IMR-90 (cell line): ENCODE results near the gene ELP4. TPM values are rescaled to one million over a fixed set of nuclear protein-coding genes. Genes with fewer than 3 reads are reported as not detected.

Experiments
- ATAC-seq: fragments of 200-7000 bp; cut with Tn5 transposase; 2 replicates; pipeline ENCODE4 v1.9.1; 2020; ENCODE audit warnings: low read depth, mild to moderate bottlenecking, moderate library complexity
- BruUV-seq: library from RNA; stranded (reverse); fragments of 400-500 nt; replicated peaks from 2 replicates; lab custom pipeline; 2021; lab: Mats Ljungman, UMichigan
- CTCF ChIA-PET: fragments of 300-600 bp; formaldehyde crosslinking; extraction: SDS; loops from one replicate; lab custom pipeline; 2021; ENCODE audit warnings: antibody characterized with exemption; lab: Yijun Ruan, JAX
- POLR2A ChIA-PET: fragments of 300-600 bp; sonication (Branson Sonifier 250); formaldehyde crosslinking; loops from one replicate; lab custom pipeline; 2022; ENCODE audit warnings: antibody characterized with exemption; ENCODE audit not compliant: unreplicated experiment; lab: Charles Lee
- DNase-seq: peaks from one replicate; pipeline ENCODE4 v3.0.0; 2013
- H2AFZ ChIP-seq: replicated peaks from 2 replicates; pipeline ENCODE3; 2013; ENCODE audit warnings: low read length, mild to moderate bottlenecking; ENCODE audit not compliant: poor library complexity
- H2AK5ac ChIP-seq: 2 replicates; pipeline ENCODE4 v1.6.1; 2013; ENCODE audit warnings: low read depth, low read length, inconsistent platforms
- H2AK9ac ChIP-seq: replicated peaks from 2 replicates; pipeline ENCODE3; 2013; ENCODE audit warnings: mild to moderate bottlenecking, low read depth, low read length, moderate library complexity; ENCODE audit not compliant: poor library complexity
- H2BK120ac ChIP-seq: 2 replicates; pipeline ENCODE4 v1.6.1; 2013; ENCODE audit warnings: low read depth, low read length, inconsistent platforms
- H2BK15ac ChIP-seq: 3 replicates; pipeline ENCODE4 v1.6.1; 2013; ENCODE audit warnings: low read depth, low read length, inconsistent platforms
- H2BK20ac ChIP-seq: 2 replicates; pipeline ENCODE4 v1.6.1; 2013; ENCODE audit warnings: low read depth, mild to moderate bottlenecking, inconsistent platforms, low read length, moderate library complexity
- H2BK5ac ChIP-seq: 2 replicates; pipeline ENCODE4 v1.6.1; 2013; ENCODE audit warnings: mild to moderate bottlenecking, low read depth, low read length, inconsistent platforms; ENCODE audit not compliant: poor library complexity, severe bottlenecking
- H3K14ac ChIP-seq: replicated peaks from 2 replicates; pipeline ENCODE4 v1.6.1; 2013; ENCODE audit warnings: low read depth, low read length, inconsistent platforms
- H3K18ac ChIP-seq: 2 replicates; pipeline ENCODE4 v1.6.1; 2013; ENCODE audit warnings: low read depth, low read length, control low read depth
- H3K23ac ChIP-seq: 2 replicates; pipeline ENCODE4 v1.6.1; 2013; ENCODE audit warnings: low read depth, low read length, inconsistent platforms
- H3K27ac ChIP-seq: 2 replicates; pipeline ENCODE4 v1.5.1; 2013; ENCODE audit warnings: mild to moderate bottlenecking, control low read depth, low read length; ENCODE audit not compliant: insufficient read depth
- H3K27me3 ChIP-seq: 2 replicates; pipeline ENCODE4 v1.6.1; 2013; ENCODE audit warnings: low read length; ENCODE audit not compliant: control insufficient read depth, insufficient read depth
- H3K36me3 ChIP-seq: 2 replicates; pipeline ENCODE4 v1.6.1; 2013; ENCODE audit warnings: low read length, mixed read lengths; ENCODE audit not compliant: control insufficient read depth, insufficient read depth
- H3K4ac ChIP-seq: 2 replicates; pipeline ENCODE4 v1.6.1; 2013; ENCODE audit warnings: low read depth, low read length, inconsistent platforms
- H3K4me1 ChIP-seq: 2 replicates; pipeline ENCODE4 v1.6.1; 2013; ENCODE audit warnings: low read length, mixed read lengths; ENCODE audit not compliant: control insufficient read depth, insufficient read depth
- H3K4me2 ChIP-seq: 2 replicates; pipeline ENCODE4 v1.6.1; 2013; ENCODE audit warnings: low read depth, mild to moderate bottlenecking, control low read depth, low read length, moderate library complexity
- H3K4me3 ChIP-seq: 2 replicates; pipeline ENCODE4 v1.5.1; 2013; ENCODE audit warnings: low read depth, mild to moderate bottlenecking, control low read depth, low read length, moderate library complexity; ENCODE audit not compliant: insufficient read depth
- H3K56ac ChIP-seq: 2 replicates; pipeline ENCODE4 v1.6.1; 2013; ENCODE audit warnings: low read length, inconsistent platforms; ENCODE audit not compliant: insufficient read depth; ENCODE audit errors: extremely low read depth
- H3K79me1 ChIP-seq, 2 experiments: 2 replicates each; pipeline ENCODE4 v1.6.1; 2013; ENCODE audit warnings: low read length in 2 of 2, inconsistent platforms in 1 of 2, low read depth in 1 of 2
- H3K9ac ChIP-seq: 2 replicates; pipeline ENCODE4 v1.6.1; 2013; ENCODE audit warnings: low read depth, low read length, control low read depth
- H3K9me1 ChIP-seq: 2 replicates; pipeline ENCODE4 v1.6.1; 2013; ENCODE audit warnings: low read length, inconsistent platforms; ENCODE audit not compliant: insufficient read depth
- H3K9me3 ChIP-seq: 2 replicates; pipeline ENCODE4 v1.6.1; 2013; ENCODE audit warnings: low read length; ENCODE audit not compliant: control insufficient read depth, insufficient read depth
- H4K20me1 ChIP-seq: 2 replicates; pipeline ENCODE4 v1.6.1; 2013; ENCODE audit warnings: low read length, inconsistent platforms; ENCODE audit not compliant: insufficient read depth
- H4K5ac ChIP-seq: 2 replicates; pipeline ENCODE4 v1.6.1; 2013; ENCODE audit warnings: mild to moderate bottlenecking, low read depth, low read length, control low read depth
- H4K8ac ChIP-seq, 2 experiments: 2 replicates each; pipeline ENCODE4 v1.6.1; 2013; ENCODE audit warnings: low read depth in 2 of 2, low read length in 2 of 2, control low read depth in 1 of 2, inconsistent platforms in 1 of 2
- H4K91ac ChIP-seq: 2 replicates; pipeline ENCODE4 v1.6.1; 2013; ENCODE audit warnings: low read depth, low read length, inconsistent platforms; ENCODE audit not compliant: insufficient read depth
- MAFK ChIP-seq: IDR thresholded peaks from 2 replicates; pipeline ENCODE4 v1.6.1; 2012; ENCODE audit warnings: low read depth, low read length, improper control_type of control experiment
- MAZ ChIP-seq: IDR thresholded peaks from 2 replicates; pipeline ENCODE4 v1.6.1; 2012; ENCODE audit warnings: low read depth, mild to moderate bottlenecking, low read length, improper control_type of control experiment, moderate library complexity, borderline replicate concordance
- NFE2L2 ChIP-seq: fragments of 150-350 bp; IDR thresholded peaks from 2 replicates; pipeline ENCODE4 v1.6.1; 2016; ENCODE audit warnings: low read depth, mild to moderate bottlenecking, low read length
- POLR2A ChIP-seq: IDR thresholded peaks from 2 replicates; pipeline ENCODE4 v1.6.1; 2012; ENCODE audit warnings: mild to moderate bottlenecking, low read depth, low read length
- RFX5 ChIP-seq: IDR thresholded peaks from 2 replicates; pipeline ENCODE4 v1.8.0; 2012; ENCODE audit warnings: low read depth, mild to moderate bottlenecking, low read length, moderate library complexity
- SMC3 ChIP-seq: fragments of 150-350 bp; IDR thresholded peaks from 2 replicates; pipeline ENCODE4 v1.6.1; 2016; ENCODE audit warnings: low read depth, mild to moderate bottlenecking, antibody characterized with exemption, low read length, moderate library complexity
- WGBS, 2 experiments: methylation state at CpG; one replicate each; pipeline versions ENCODE4 v1.1.5 to v1.1.7; 2013; ENCODE audit warnings: missing lambda C conversion rate in 2 of 2; ENCODE audit not compliant: insufficient read length in 1 of 2; ENCODE audit errors: extremely low coverage in 2 of 2; 5-methylcytosine and 5-hydroxymethylcytosine counted together
- dilution Hi-C: fragments of 300-500 bp; cut with HindIII; formaldehyde crosslinking; loops from one replicate; pipeline ENCODE4 v1.14.3; 2018; ENCODE audit warnings: low sequenced_read_pairs; ENCODE audit not compliant: unreplicated experiment
- in situ Hi-C: fragments of 300-500 bp; cut with MboI; formaldehyde crosslinking; loops from 3 replicates; pipeline ENCODE4 v1.14.3; 2019; ENCODE audit warnings: low sequenced_read_pairs, inconsistent platforms, mixed read lengths
- intact Hi-C: fragments of 100-400 bp; cut with micrococcal nuclease; formaldehyde crosslinking; loops from 2 replicates; pipeline ENCODE4 v1.10.0; 2022
- polyA plus RNA-seq, 3 experiments: library from polyadenylated mRNA; depleted of rRNA; stranded (reverse); fragments of >200 nt; gene quantifications; 2 replicates each; pipeline ENCODE4 v1.2.3, GENCODE V29; 2012; ENCODE audit warnings: low replicate concordance in 1 of 3
- total RNA-seq: library from RNA; depleted of rRNA; stranded (reverse); fragments of >200 nt; gene quantifications from 2 replicates; pipeline ENCODE4 v1.2.3, GENCODE V29; 2012

Gene ELP4
- total and polyA plus RNA-seq, 2 of the 4 experiments (the other 2 are of a cell fraction): 8.4 to 20.4 TPM

GRCh38 chr11:31821766-31822165 is 312.2 kb downstream of the ELP4 start:
- no peak overlapping the region for H3K14ac ChIP-seq
- H4K20me1 ChIP-seq: no peaks in the 10 kb centered on the region; the same call in 1 of the 2 replicates
- intact Hi-C loops (no loop called here), dilution Hi-C loops (no loop called here), in situ Hi-C loops (no loop called here)
- H2BK120ac ChIP-seq: no peak overlapping the region
- no peaks in the 10 kb centered on the region for H3K9me1 ChIP-seq
- peaks cover 97% of the 10 kb centered on the region for H3K27me3 ChIP-seq
- WGBS, 2 experiments: no CpG with 5 or more reads among the region's 8 CpGs
- H3K27ac ChIP-seq: no peak overlapping the region
- no peak for TF ChIP-seq POLR2A
- no peak for TF ChIP-seq NFE2L2
- no peak for TF ChIP-seq SMC3
- no peak for TF ChIP-seq MAZ
- TF ChIP-seq MAFK: no peak
- TF ChIP-seq RFX5: no peak
- H3K18ac ChIP-seq: no peak overlapping the region
- H3K4me1 ChIP-seq: peaks cover under 1% of the 10 kb centered on the region; the same call in 1 of the 2 replicates
- H3K56ac ChIP-seq: no peak overlapping the region
- H2BK5ac ChIP-seq: no peak overlapping the region
- H3K36me3 ChIP-seq: no peaks in the 10 kb centered on the region
- H4K5ac ChIP-seq: no peak overlapping the region
- no peak overlapping the region for H2AFZ ChIP-seq
- no peak overlapping the region for H3K4me2 ChIP-seq
- no peak overlapping the region for H2BK20ac ChIP-seq
- ATAC-seq (no peak), DNase-seq (no peak)
- no peak overlapping the region for H4K8ac ChIP-seq
- H3K9me3 ChIP-seq: peaks cover 31% of the 10 kb centered on the region
- no peak overlapping the region for H3K4ac ChIP-seq
- no peak overlapping the region for H2BK15ac ChIP-seq
- no peak overlapping the region for H2AK5ac ChIP-seq
- no peak overlapping the region for H4K91ac ChIP-seq
- no peak overlapping the region for H3K4me3 ChIP-seq
- POLR2A ChIA-PET: no interaction called here
- no TSS peak for BruUV-seq
- no peak overlapping the region for H3K23ac ChIP-seq
- no peak overlapping the region for H2AK9ac ChIP-seq
- CTCF ChIA-PET: interaction anchor here (0.7 kb wide), 1 partner anchor 174 kb away, joined by 3 read pairs; no protein-coding TSS in a partner anchor
- H3K9ac ChIP-seq: no peak overlapping the region
- no peaks in the 10 kb centered on the region for H3K79me1 ChIP-seq
